Activated B cell treated with CpG ODN at 0.5 μM for 24 hours (primary cell): Measurements from ENCODE around the gene MCF2L. TPM values are rescaled to one million over a fixed set of nuclear protein-coding genes. Genes with fewer than 3 reads are reported as not detected.

Experiments
- ATAC-seq: fragments of 200-7000 bp; cut with Tn5 transposase; one replicate; pipeline ENCODE4 v1.10.0; 2021; ENCODE audit warnings: low read depth, mild to moderate bottlenecking, moderate library complexity
- CTCF ChIA-PET: fragments of 350-600 bp; sonication (Branson Sonifier 250); formaldehyde crosslinking; loops from one replicate; lab custom pipeline; 2021; ENCODE audit warnings: antibody characterized with exemption; lab: Charles Lee
- POLR2A ChIA-PET: fragments of 350-600 bp; sonication (Branson Sonifier 250); formaldehyde crosslinking; loops from one replicate; lab custom pipeline; 2021; ENCODE audit warnings: antibody characterized with exemption; lab: Charles Lee
- DNase-seq: peaks from one replicate; pipeline ENCODE4 v3.0.0; 2022
- H3K27ac Mint-ChIP-seq: one replicate; pipeline ENCODE4 v1.8.0; 2020; ENCODE audit warnings: mixed read lengths
- H3K27me3 Mint-ChIP-seq: one replicate; pipeline ENCODE4 v1.8.0; 2021; ENCODE audit warnings: mixed read lengths
- H3K36me3 Mint-ChIP-seq: one replicate; pipeline ENCODE4 v1.8.0; 2021; ENCODE audit warnings: low read depth, mixed read lengths
- H3K4me1 Mint-ChIP-seq: one replicate; pipeline ENCODE4 v1.8.0; 2021; ENCODE audit warnings: mixed read lengths
- H3K4me3 Mint-ChIP-seq: one replicate; pipeline ENCODE4 v1.8.0; 2020; ENCODE audit warnings: mild to moderate bottlenecking, mixed read lengths
- H3K9me3 Mint-ChIP-seq: one replicate; pipeline ENCODE4 v1.8.0; 2020; ENCODE audit warnings: mixed read lengths
- intact Hi-C: fragments of 100-400 bp; cut with micrococcal nuclease; formaldehyde crosslinking; loops from one replicate; pipeline ENCODE4 v1.15.1; 2024
- total RNA-seq: library from RNA; stranded (reverse); gene quantifications from 2 replicates; pipeline ENCODE4 v1.2.3, GENCODE V29; 2022
- TF ChIP-seq, protein P1 (sequence below): fragments of 200-600 bp; IDR thresholded peaks from one replicate; pipeline ENCODE4 v1.8.0; 2022; ENCODE audit warnings: antibody characterized with exemption, mild to moderate bottlenecking

The MCF2L gene
- total RNA-seq, 1 donor from 2014 or later: 3.4 TPM

DNA sequence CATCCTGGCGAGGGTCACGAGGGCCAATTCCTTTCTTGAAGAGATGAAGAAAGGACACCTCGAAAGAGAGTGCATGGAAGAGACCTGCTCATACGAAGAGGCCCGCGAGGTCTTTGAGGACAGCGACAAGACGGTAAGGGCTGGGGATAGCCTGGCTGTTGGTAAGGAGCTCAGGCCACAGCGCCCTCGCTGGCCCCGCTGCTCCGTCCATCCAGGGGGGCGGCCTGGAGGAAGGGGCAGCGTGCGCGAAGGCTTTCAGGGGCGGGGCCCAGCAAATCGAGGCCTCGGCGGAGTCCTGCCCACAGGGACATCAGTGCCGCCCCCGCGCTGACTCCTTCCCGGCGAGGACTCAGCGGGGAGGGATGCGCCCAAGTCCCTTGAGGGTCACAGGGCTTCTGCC, 160.5 kb downstream of the MCF2L start:
- TF ChIP-seq, protein P1, sequence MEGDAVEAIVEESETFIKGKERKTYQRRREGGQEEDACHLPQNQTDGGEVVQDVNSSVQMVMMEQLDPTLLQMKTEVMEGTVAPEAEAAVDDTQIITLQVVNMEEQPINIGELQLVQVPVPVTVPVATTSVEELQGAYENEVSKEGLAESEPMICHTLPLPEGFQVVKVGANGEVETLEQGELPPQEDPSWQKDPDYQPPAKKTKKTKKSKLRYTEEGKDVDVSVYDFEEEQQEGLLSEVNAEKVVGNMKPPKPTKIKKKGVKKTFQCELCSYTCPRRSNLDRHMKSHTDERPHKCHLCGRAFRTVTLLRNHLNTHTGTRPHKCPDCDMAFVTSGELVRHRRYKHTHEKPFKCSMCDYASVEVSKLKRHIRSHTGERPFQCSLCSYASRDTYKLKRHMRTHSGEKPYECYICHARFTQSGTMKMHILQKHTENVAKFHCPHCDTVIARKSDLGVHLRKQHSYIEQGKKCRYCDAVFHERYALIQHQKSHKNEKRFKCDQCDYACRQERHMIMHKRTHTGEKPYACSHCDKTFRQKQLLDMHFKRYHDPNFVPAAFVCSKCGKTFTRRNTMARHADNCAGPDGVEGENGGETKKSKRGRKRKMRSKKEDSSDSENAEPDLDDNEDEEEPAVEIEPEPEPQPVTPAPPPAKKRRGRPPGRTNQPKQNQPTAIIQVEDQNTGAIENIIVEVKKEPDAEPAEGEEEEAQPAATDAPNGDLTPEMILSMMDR: no peak
- ATAC-seq (no peak), DNase-seq (peak; percentile 11)
- Mint-ChIP-seq H3K27me3 (peaks cover 40% of the 10 kb centered on the region), H3K4me1 (no peaks in the 10 kb centered on the region), H3K36me3 (no peaks in the 10 kb centered on the region), H3K27ac (no peak overlapping the region), H3K9me3 (peaks cover 2% of the 10 kb centered on the region), H3K4me3 (no peak overlapping the region)
- POLR2A ChIA-PET: no interaction called here
- CTCF ChIA-PET: no interaction called here
- intact Hi-C loops: no loop called here

DNA sequence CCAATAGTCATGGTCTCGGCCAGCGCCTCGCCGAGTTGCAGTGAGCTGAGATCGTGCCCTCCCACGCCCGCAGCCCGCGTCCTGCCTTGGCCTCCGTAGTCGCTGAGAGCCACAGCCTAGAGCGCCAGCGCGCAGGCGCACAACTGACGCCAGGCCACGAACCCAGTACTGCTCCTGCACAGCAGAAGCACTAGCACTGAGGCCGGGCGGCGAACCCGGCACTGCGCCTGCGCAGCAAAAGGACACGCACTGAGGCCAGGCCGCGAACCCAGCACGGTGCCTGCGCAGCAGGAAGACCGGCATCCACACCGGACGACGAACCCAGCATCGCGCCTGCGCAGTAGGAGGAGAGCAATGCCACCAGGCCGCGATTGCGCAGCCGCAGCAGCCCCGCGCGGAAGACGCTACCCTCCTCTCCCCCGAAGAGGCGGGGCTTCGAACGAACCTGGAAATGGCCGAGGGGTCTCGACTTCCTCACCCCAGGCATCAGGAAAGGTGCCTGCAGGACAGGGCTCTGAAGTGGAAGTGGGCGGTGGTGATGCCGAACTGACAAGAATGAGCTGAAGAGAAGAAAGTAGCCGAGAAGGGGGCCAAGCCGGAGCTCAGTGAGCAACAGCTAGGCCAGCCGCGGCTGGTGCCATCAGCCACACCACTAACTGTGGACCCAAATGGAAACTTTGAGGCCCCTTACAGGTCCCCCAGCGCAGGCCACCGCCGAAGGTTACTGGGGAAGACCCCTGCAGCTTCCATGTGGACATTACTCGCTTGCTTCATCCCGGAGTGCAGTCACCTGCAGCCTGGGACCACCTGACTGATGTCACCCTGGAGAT, 161.1 kb downstream of the MCF2L start:
- no peaks in the 10 kb centered on the region for H3K4me1 Mint-ChIP-seq
- peaks cover 40% of the 10 kb centered on the region for H3K27me3 Mint-ChIP-seq
- no peak for ATAC-seq
- TF ChIP-seq, protein P1: no peak
- ChIA-PET POLR2A (no interaction called here), CTCF (no interaction called here)
- H3K9me3 Mint-ChIP-seq: peaks cover 2% of the 10 kb centered on the region
- intact Hi-C loops: no loop called here
- peak; percentile 3 for DNase-seq
- H3K27ac Mint-ChIP-seq: no peak overlapping the region
- peak overlapping the region; percentile 13 for H3K4me3 Mint-ChIP-seq
- no peaks in the 10 kb centered on the region for H3K36me3 Mint-ChIP-seq

DNA sequence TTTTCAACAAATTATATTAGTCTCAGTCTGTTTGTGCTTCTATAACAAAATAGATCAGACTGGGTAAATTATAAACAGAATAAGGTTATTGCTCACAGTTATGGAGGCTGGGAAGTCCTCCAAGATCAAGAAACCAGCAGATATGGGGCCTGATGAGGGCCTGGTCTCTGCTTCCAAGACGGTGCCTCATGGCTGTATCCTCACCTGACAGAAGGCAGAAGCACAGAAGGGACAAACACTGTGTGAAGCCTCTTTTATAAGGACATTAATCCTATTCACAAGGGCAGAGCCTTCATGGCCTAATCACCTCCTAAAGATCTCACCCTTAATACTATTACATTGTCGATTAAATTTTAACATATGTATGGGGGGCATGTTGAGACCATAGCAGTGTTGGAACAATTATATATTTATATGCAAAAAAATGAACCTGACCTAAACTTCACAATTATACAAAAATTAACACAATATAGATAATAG, 166.3 kb downstream of the MCF2L start:
- H3K36me3 Mint-ChIP-seq: no peaks in the 10 kb centered on the region
- POLR2A ChIA-PET: no interaction called here
- no peaks in the 10 kb centered on the region for H3K4me1 Mint-ChIP-seq
- H3K9me3 Mint-ChIP-seq: peaks cover 2% of the 10 kb centered on the region
- intact Hi-C loops: no loop called here
- peaks cover 14% of the 10 kb centered on the region for H3K27me3 Mint-ChIP-seq
- H3K27ac Mint-ChIP-seq: no peak overlapping the region
- DNase-seq: no peak
- CTCF ChIA-PET: no interaction called here
- H3K4me3 Mint-ChIP-seq: no peak overlapping the region
- TF ChIP-seq, protein P1: no peak
- ATAC-seq: no peak

DNA sequence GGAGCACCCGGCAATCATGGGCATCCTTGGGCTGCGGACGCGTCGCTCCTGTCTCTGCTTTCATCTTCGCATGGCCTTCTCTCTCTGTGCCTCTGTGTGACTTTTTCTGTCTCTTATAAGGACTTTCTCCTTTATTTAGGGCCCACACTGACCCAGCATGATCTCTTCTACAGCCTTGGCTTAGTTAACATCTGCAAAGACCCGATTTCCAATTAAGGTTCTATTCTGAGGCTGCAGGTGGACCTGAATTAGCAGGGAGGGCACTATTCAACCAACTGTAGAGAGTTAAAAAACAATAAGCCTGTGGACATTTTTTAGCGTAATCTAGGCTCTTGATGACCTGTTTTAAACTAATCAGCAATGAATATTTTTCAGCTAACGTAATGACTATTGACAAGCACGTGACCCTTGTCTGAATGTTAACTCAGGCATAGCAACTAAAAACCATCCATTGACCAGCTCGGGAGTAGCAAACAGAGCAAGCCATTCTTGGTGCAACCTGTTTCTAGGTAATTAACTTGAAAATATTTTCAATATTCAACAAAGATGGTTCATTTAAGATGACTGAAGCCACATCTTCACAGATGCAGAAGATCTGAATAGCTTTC, 168.8 kb downstream of the MCF2L start:
- DNase-seq: no peak
- no peak for ATAC-seq
- H3K9me3 Mint-ChIP-seq: peaks cover 2% of the 10 kb centered on the region
- TF ChIP-seq, protein P1: no peak
- ChIA-PET CTCF (no interaction called here), POLR2A (no interaction called here)
- intact Hi-C loops: no loop called here
- no peaks in the 10 kb centered on the region for H3K4me1 Mint-ChIP-seq
- H3K27me3 Mint-ChIP-seq: peaks cover 6% of the 10 kb centered on the region
- H3K36me3 Mint-ChIP-seq: no peaks in the 10 kb centered on the region
- H3K27ac Mint-ChIP-seq: no peak overlapping the region
- no peak overlapping the region for H3K4me3 Mint-ChIP-seq

DNA sequence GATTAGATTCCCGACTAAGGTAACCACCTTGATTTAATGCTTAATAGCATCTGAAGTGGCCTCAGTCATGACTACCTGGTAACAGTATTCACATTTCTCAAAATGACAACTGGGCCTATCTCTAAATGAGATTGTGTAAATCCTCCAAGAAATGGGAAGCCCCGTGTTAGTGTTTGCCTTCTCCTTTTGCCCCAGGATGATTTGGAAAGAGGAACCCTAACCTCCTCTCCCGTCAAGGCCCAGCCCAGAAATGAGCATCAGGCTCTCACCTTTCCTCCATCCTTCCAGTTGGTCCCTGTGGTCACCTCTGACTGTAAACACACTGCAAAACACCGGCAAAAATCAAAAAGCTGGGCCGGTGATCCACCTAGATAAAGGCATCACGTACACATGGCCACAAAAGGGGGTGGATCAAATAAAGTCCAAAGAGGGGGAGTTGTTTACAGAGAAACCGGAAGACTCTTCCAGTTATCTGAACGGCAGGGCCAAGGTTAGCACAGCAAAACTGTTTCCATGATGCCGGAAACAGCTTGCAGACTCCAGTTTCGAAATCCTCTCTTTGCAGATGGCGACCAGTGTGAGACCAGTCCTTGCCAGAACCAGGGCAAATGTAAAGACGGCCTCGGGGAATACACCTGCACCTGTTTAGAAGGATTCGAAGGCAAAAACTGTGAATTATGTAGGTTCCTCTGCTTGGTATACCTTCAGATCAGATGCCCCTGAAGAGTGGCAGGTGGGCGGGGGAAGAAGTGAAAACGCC, 170.0 kb downstream of the MCF2L start:
- intact Hi-C loops: no loop called here
- POLR2A ChIA-PET: no interaction called here

More for the DNA sequence above, 170.0 kb downstream of the MCF2L start:
- TF ChIP-seq, protein P1: no peak
- ATAC-seq: no peak
- no peaks in the 10 kb centered on the region for H3K36me3 Mint-ChIP-seq
- CTCF ChIA-PET: no interaction called here
- H3K9me3 Mint-ChIP-seq: peaks cover 2% of the 10 kb centered on the region
- H3K4me1 Mint-ChIP-seq: no peaks in the 10 kb centered on the region
- peak; percentile 1 for DNase-seq
- peaks cover 6% of the 10 kb centered on the region for H3K27me3 Mint-ChIP-seq
- no peak overlapping the region for H3K4me3 Mint-ChIP-seq
- no peak overlapping the region for H3K27ac Mint-ChIP-seq
